K562 (cell line): Measurements from ENCODE around the gene ABCC5. TPM values are rescaled to one million over a fixed set of nuclear protein-coding genes. Genes with fewer than 3 reads are reported as not detected.

Experiments
- E2F5 ChIP-seq: sonication (generic); formaldehyde crosslinking; IDR thresholded peaks from 2 replicates; pipeline ENCODE4 v1.8.0; 2022; ENCODE audit warnings: mild to moderate bottlenecking, missing genetic modification reagents
- FOXK2 ChIP-seq, 2 experiments: fragments of 450-650 bp; IDR thresholded peaks in 1 of 2; conservative IDR thresholded peaks in 1 of 2; 2 replicates each; pipeline ENCODE4 v1.6.1; 2016; ENCODE audit warnings: low read depth in 2 of 2, mild to moderate bottlenecking in 1 of 2
- NFATC3 ChIP-seq: fragments of 450-650 bp; IDR thresholded peaks from 2 replicates; pipeline ENCODE4 v1.6.1; 2017; ENCODE audit warnings: mild to moderate bottlenecking
- PPARD ChIP-seq: fragments of 250-450 bp; sonication (Bioruptor Pico); IDR thresholded peaks from 2 replicates; pipeline ENCODE4 v1.8.0; 2022; ENCODE audit warnings: inconsistent platforms, mild to moderate bottlenecking, moderate library complexity
- USF1 ChIP-seq: sonication (generic); formaldehyde crosslinking; IDR thresholded peaks from 2 replicates; pipeline ENCODE4 v1.9.0; 2022; ENCODE audit warnings: mild to moderate bottlenecking, missing genetic modification reagents
- ZHX1 ChIP-seq: fragments of 150-350 bp; conservative IDR thresholded peaks from 2 replicates; pipeline ENCODE4 v1.6.1; 2014; ENCODE audit warnings: low read length
- polyA plus RNA-seq, 8 experiments: library from polyadenylated mRNA; depleted of rRNA in 4 of 8; stranded (reverse) in 5 of 8; unstranded in 3 of 8; fragments of >200 nt; fragmentation: Nextera tagmentation in 2 of 8; fragmentation: Illumina TruSeq in 1 of 8; extraction: Ambion mirVana in 2 of 8; extraction: Trizol in 1 of 8; gene quantifications; 2 replicates each; pipeline versions ENCODE4 v1.2.1 to v1.2.3, GENCODE V29; 2011 to 2014; ENCODE audit warnings: inconsistent platforms in 1 of 8, missing spikeins in 1 of 8
- total RNA-seq, 7 experiments: library from RNA; depleted of rRNA in 6 of 7; stranded (reverse); fragments of >200 nt in 6 of 7; fragmentation: Illumina TruSeq in 2 of 7; extraction: Trizol in 2 of 7; gene quantifications; 2 replicates each; pipeline versions ENCODE4 v1.2.1 to v1.2.3, GENCODE V29; 2011 to 2021; ENCODE audit warnings: low replicate concordance in 1 of 7

ABCC5 gene
- total and polyA plus RNA-seq, 9 of the 15 experiments (the other 6 are each of a cell fraction or from before 2014, with no cell fraction given): 22.0 to 53.0 (median 41.9) TPM

GRCh38 chr3:184052767-184053166 lies 35.1 kb upstream of the ABCC5 start, which contains the start of gene HTR3C (continued):
- TF ChIP-seq E2F5 (CRISPR knock-in tag) (no peak), ZHX1 (no peak), FOXK2 (conservative IDR thresholded peaks at IDR 0.05 in 1 of 2, IDR thresholded peaks at IDR 0.05 in 1 of 2; ENCODE audit: low read depth in 2 of 2) (no peak), NFATC3 (no peak), USF1 (no peak), PPARD (no peak)
